Epithelial cell of proximal tubule (primary cell): Measurements from ENCODE around the gene UBE2G1. TPM values are rescaled to one million over a fixed set of nuclear protein-coding genes. Genes with fewer than 3 reads are reported as not detected.

Source experiments
- DNase-seq: peaks from one replicate; pipeline ENCODE4 v3.0.0-alpha.2; 2011; ENCODE audit warnings: low read depth
- H3K4me3 ChIP-seq: 2 replicates; pipeline ENCODE4 v1.5.1; 2011; ENCODE audit warnings: low read depth, mild to moderate bottlenecking, low read length
- CTCF ChIP-seq: conservative IDR thresholded peaks from 2 replicates; pipeline ENCODE4 v1.5.1; 2012; ENCODE audit warnings: low read depth, mild to moderate bottlenecking, low read length
- total RNA-seq: library from RNA; depleted of rRNA; stranded (reverse); fragments of >200 nt; gene quantifications from 2 replicates; pipeline ENCODE4 v1.2.3, GENCODE V29; 2015

The UBE2G1 gene
- total RNA-seq, 1 donor from 2014 or later: 65.4 TPM

GRCh38 chr17:4345581-4346252 lies 20.8 kb downstream of the UBE2G1 start:
- TF ChIP-seq CTCF: no peak
- no peak for DNase-seq
- H3K4me3 ChIP-seq: no peak overlapping the region

- no peak overlapping the region for H3K4me3 ChIP-seq
- no peak for DNase-seq
- no peak for TF ChIP-seq CTCF
Observed at GRCh38 chr17:4344926-4345325, 21.5 kb downstream of the UBE2G1 start.

GRCh38 chr17:4342535-4342934 lies 23.9 kb downstream of the UBE2G1 start:
- H3K4me3 ChIP-seq: no peak overlapping the region
- no peak for TF ChIP-seq CTCF
- DNase-seq: no peak

- no peak overlapping the region for H3K4me3 ChIP-seq
- TF ChIP-seq CTCF: no peak
- DNase-seq: no peak
Observed at GRCh38 chr17:4341616-4341977, 24.9 kb downstream of the UBE2G1 start.

GRCh38 chr17:4340914-4341615 lies 25.4 kb downstream of the UBE2G1 start:
- no peak for DNase-seq
- no peak overlapping the region for H3K4me3 ChIP-seq
- no peak for TF ChIP-seq CTCF

GRCh38 chr17:4334776-4335584 lies 31.5 kb downstream of the UBE2G1 start:
- no peak for DNase-seq
- no peak overlapping the region for H3K4me3 ChIP-seq
- TF ChIP-seq CTCF: no peak
